GM03348 (cell line): ENCODE measurements around the gene ABCC10.
A peak's percentile ranks its signal among the peaks of the same experiment; 100 is the strongest.
"Not testable (repeated sequence)": the region's sequence is repeated elsewhere in the genome, so short reads cannot be mapped to it uniquely, and the experiment has no call there.

Source experiments
- DNase-seq: peaks from one replicate; pipeline ENCODE4 v3.0.0; 2012; ENCODE audit warnings: low spot score

ABCC10 gene

GRCh38 chr6:43412541-43412940, 14.8 kb upstream of the ABCC10 start:
- DNase-seq = no peak

- no peak for DNase-seq
Measured at GRCh38 chr6:43413002-43413401, 14.3 kb upstream of the ABCC10 start.

- not testable (repeated sequence) for DNase-seq
Measured at GRCh38 chr6:43415275-43415674, 12.1 kb upstream of the ABCC10 start.

GRCh38 chr6:43416935-43417334, 10.4 kb upstream of the ABCC10 start:
- no peak for DNase-seq

GRCh38 chr6:43420012-43420709, 7.2 kb upstream of the ABCC10 start:
- DNase-seq = no peak

- DNase-seq = no peak
Measured at GRCh38 chr6:43421831-43422230, 5.5 kb upstream of the ABCC10 start.

- not testable (repeated sequence) for DNase-seq
Measured at GRCh38 chr6:43425083-43425482, 2.3 kb upstream of the ABCC10 start.

- DNase-seq = no peak
Measured at GRCh38 chr6:43426928-43427405, 374 bp upstream of the ABCC10 start.

GRCh38 chr6:43428112-43428570, 800 bp downstream of the ABCC10 start:
- no peak for DNase-seq

GRCh38 chr6:43428874-43429273, 1.5 kb downstream of the ABCC10 start:
- DNase-seq = no peak

- no peak for DNase-seq
Measured at GRCh38 chr6:43432009-43432945, 4.9 kb downstream of the ABCC10 start.

- no peak for DNase-seq
Measured at GRCh38 chr6:43433148-43433547, 5.8 kb downstream of the ABCC10 start.

GRCh38 chr6:43434001-43434840, 6.9 kb downstream of the ABCC10 start:
- no peak for DNase-seq

- no peak for DNase-seq
Measured at GRCh38 chr6:43434943-43435342, 7.6 kb downstream of the ABCC10 start.

- no peak for DNase-seq
Measured at GRCh38 chr6:43435682-43436437, 8.5 kb downstream of the ABCC10 start.

GRCh38 chr6:43436577-43437282, 9.4 kb downstream of the ABCC10 start:
- peak; percentile 71 for DNase-seq

- DNase-seq = no peak
Measured at GRCh38 chr6:43437700-43438099, 10.4 kb downstream of the ABCC10 start.

- no peak for DNase-seq
Measured at GRCh38 chr6:43442935-43443334, 15.6 kb downstream of the ABCC10 start.

- DNase-seq = peak; percentile 25
Measured at GRCh38 chr6:43444036-43444435, 16.7 kb downstream of the ABCC10 start.

GRCh38 chr6:43444582-43444981, 17.2 kb downstream of the ABCC10 start:
- DNase-seq = no peak

GRCh38 chr6:43445576-43445975, 18.2 kb downstream of the ABCC10 start:
- no peak for DNase-seq
